Tibial artery (tissue), 4 donors: ENCODE results near the gene MYO10.

Source experiments
- DNase-seq, 2 donors: peaks; one replicate each; pipeline ENCODE4 v3.0.0-alpha.2; 2019
- H3K27ac ChIP-seq, 2 donors: fragments of 200-600 bp; sonication (generic) in 1 of 2; 1 replicate in 1 of 2; 2 replicates in 1 of 2; pipeline ENCODE4 v1.5.1; 2018 to 2019; ENCODE audit warnings: mild to moderate bottlenecking in 1 of 2
- H3K27me3 ChIP-seq, 2 donors: fragments of 200-600 bp; sonication (generic) in 1 of 2; one replicate each; pipeline versions ENCODE4 v1.5.1 to v1.6.0; 2016 to 2019
- H3K36me3 ChIP-seq, 3 donors: fragments of 200-600 bp; sonication (generic) in 2 of 3; one replicate each; pipeline ENCODE4 v1.5.1; 2016 to 2019; ENCODE audit warnings: mild to moderate bottlenecking in 2 of 3
- H3K4me1 ChIP-seq, 4 donors: fragments of 200-600 bp; sonication (generic) in 2 of 4; 1 replicate in 3 of 4; 2 replicates in 1 of 4; pipeline ENCODE4 v1.5.1; 2016 to 2019
- H3K4me3 ChIP-seq, 2 donors: fragments of 200-600 bp; sonication (generic) in 1 of 2; 1 replicate in 1 of 2; 2 replicates in 1 of 2; pipeline ENCODE4 v1.5.1; 2018 to 2019; ENCODE audit warnings: mild to moderate bottlenecking in 2 of 2
- H3K9me3 ChIP-seq, 3 donors: fragments of 200-600 bp; sonication (generic) in 1 of 3; one replicate each; pipeline ENCODE4 v1.5.1; 2016 to 2019
- intact Hi-C: fragments of 100-400 bp; cut with DNase I; formaldehyde crosslinking; loops from one replicate; pipeline ENCODE4 v1.15.0; 2023; ENCODE audit warnings: low total_unique reads
- TF ChIP-seq, protein P1 (sequence below), 2 experiments: fragments of 200-600 bp in 1 of 2; fragments of 450-650 bp in 1 of 2; IDR thresholded peaks; one replicate each; pipeline ENCODE4 v1.5.1; 2017 to 2019; ENCODE audit warnings: antibody characterized with exemption in 2 of 2, mild to moderate bottlenecking in 1 of 2, moderate library complexity in 1 of 2

MYO10 gene

DNA sequence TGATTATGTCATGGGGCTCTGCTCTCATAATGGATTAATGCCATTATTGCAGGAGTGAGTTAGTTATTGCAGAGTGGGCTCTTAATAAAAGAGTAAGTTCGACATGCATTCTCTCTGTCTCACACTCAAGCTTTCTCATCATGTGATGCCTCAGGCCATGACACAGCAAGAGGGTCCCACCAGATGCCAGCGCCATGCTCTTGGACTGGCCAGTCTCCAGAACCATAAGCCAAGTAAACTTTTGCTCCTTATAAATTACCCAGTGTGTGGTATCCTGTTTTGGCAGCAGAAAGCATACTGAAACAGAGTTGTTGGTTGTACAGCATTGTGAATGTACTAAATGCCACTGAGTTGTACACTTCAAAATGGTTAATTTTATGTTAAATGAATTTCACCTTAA, 138.1 kb downstream of the MYO10 start:
- no peak overlapping the region for H3K4me3 ChIP-seq
- no peaks in the 10 kb centered on the region for H3K9me3 ChIP-seq
- H3K4me1 ChIP-seq, result no peaks in the 10 kb centered on the region
- TF ChIP-seq, protein P1, sequence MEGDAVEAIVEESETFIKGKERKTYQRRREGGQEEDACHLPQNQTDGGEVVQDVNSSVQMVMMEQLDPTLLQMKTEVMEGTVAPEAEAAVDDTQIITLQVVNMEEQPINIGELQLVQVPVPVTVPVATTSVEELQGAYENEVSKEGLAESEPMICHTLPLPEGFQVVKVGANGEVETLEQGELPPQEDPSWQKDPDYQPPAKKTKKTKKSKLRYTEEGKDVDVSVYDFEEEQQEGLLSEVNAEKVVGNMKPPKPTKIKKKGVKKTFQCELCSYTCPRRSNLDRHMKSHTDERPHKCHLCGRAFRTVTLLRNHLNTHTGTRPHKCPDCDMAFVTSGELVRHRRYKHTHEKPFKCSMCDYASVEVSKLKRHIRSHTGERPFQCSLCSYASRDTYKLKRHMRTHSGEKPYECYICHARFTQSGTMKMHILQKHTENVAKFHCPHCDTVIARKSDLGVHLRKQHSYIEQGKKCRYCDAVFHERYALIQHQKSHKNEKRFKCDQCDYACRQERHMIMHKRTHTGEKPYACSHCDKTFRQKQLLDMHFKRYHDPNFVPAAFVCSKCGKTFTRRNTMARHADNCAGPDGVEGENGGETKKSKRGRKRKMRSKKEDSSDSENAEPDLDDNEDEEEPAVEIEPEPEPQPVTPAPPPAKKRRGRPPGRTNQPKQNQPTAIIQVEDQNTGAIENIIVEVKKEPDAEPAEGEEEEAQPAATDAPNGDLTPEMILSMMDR (IDR thresholded peaks at IDR 0.05), result no peak
- H3K36me3 ChIP-seq, result peaks cover 0 to 5% (median 0%) of the 10 kb centered on the region in 3 donors
- no peak for DNase-seq
- no peak overlapping the region for H3K27ac ChIP-seq
- H3K27me3 ChIP-seq, result no peaks in the 10 kb centered on the region
- intact Hi-C loops, result loop anchor here (10.0 kb wide), 1 partner anchor 137 kb away; the partner anchor contains the start of gene MYO10

DNA sequence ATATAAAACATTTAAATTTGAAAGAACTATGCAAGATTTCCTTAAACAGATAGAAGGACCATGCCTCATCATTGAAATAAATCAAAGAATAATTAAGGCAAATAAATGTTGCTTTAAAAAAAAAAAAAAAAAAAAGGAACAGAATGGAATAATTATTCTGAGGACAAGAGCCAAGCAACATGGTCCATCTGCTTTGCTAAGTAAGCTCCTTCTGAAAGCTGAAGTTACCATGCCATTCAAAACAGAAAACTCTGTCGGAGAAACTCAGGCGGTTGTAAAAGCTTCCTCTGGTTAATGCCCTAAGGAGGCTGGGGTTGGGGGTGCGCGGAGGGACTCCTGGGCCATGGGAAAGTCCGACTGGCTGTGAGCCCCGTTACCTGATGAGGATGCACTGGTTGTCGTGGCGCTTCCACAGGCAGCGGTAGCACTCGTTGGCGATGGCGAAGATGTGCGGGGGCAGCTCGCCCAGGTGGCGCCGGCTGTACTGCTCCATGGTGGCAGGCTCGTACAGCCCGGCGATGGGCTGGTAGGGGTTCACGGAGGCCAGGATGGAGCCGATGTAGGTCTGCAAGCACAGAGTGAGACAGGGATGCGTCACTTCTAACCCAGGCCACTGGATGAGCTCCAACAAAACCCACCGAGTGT, 141.7 kb downstream of the MYO10 start:
- TF ChIP-seq, protein P1 (IDR thresholded peaks at IDR 0.05), result no peak
- Histone ChIP-seq H3K27ac (no peak overlapping the region), H3K9me3 (no peaks in the 10 kb centered on the region), H3K36me3 (peaks cover 0 to 9% (median 0%) of the 10 kb centered on the region in 3 donors), H3K4me1 (peaks cover 0 to 4% (median 0%) of the 10 kb centered on the region in 4 donors), H3K4me3 (no peak overlapping the region), H3K27me3 (no peaks in the 10 kb centered on the region)
- no peak for DNase-seq
- intact Hi-C loops, result loop anchor here (10.0 kb wide), 1 partner anchor 140 kb away; the partner anchor contains the start of gene MYO10

DNA sequence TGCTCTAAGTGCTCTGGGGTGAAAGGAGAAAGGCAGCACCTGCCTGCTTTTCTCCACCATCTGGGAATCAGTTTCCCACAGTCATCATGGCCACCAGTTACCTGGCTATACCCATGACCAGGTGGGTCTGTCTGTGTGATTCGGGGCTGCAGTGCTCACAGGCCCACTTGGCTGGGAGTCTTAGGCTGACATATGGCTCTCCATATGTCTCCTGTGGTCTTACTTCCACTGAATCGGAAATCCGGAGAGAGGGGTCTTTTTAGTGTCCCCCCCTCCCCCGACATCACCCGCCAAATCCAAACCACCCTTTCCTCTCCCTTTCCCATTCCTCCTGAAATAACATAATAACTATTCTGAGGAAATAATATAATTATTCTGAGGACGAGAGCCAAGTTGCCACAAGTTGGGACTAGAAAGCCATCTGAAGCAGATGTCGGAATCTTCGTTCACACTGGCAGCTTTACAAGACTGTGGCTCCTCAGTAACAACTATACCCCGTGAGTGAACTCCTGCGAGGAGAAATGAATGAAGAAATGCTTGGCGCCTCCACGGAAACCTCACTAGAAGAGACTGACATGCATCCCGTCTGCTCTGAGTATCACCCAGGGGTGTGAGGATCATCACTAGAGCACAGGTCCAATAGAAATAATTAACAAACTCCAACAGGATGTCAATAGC, 143.4 kb downstream of the MYO10 start:
- TF ChIP-seq, protein P1 (IDR thresholded peaks at IDR 0.05), result no peak
- no peaks in the 10 kb centered on the region for H3K9me3 ChIP-seq
- DNase-seq, result no peak
- intact Hi-C loops, result loop anchor here (10.0 kb wide), 1 partner anchor 142 kb away; the partner anchor contains the start of gene MYO10
- no peak overlapping the region for H3K27ac ChIP-seq
- H3K4me3 ChIP-seq, result no peak overlapping the region
- H3K4me1 ChIP-seq, result peaks cover 0 to 4% (median 0%) of the 10 kb centered on the region in 4 donors
- H3K27me3 ChIP-seq, result no peaks in the 10 kb centered on the region
- H3K36me3 ChIP-seq, result peaks cover 0 to 9% (median 0%) of the 10 kb centered on the region in 3 donors

DNA sequence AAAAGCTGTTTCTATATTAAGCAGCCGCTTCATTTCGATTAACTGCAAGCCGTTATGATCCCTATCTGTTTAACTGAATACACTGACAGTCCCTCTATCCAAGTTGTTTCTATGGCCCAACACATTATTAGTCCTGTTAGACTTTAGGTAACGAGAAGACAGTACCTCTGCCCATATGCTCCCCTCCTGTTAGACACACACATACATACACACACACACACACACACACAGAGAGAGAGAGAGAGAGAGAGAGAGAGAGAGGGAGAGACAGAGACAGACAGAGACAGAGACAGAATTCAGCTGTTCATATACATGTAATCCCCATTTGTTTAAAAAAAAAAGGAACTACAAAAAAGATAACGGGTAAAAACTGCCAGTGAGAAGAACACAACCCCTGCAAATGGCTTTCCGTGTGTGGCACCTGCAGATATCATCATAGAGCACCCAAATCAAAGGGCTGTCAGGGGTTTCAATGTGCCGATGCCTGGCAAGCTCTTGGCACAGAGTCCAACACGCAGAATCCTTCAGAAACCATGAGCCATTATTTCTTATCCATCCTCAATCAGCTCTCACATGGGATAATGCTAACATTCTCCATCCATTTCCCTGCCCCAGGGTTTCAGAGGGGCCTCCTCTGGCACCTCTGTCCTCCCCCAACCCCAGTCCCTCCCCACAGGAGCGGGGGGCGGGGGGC, 144.0 kb downstream of the MYO10 start:
- DNase-seq, result no peak
- Histone ChIP-seq H3K27me3 (no peaks in the 10 kb centered on the region), H3K27ac (no peak overlapping the region), H3K4me1 (peaks cover 0 to 6% (median 2%) of the 10 kb centered on the region in 4 donors), H3K4me3 (no peak overlapping the region), H3K36me3 (peaks cover 0 to 9% (median 0%) of the 10 kb centered on the region in 3 donors), H3K9me3 (no peaks in the 10 kb centered on the region)
- intact Hi-C loops, result loop anchor here (2.0 to 10.0 kb wide), 3 partner anchors 143 to 399 kb away; partner anchors contain the start of gene MYO10
- TF ChIP-seq, protein P1 (IDR thresholded peaks at IDR 0.05), result no peak

DNA sequence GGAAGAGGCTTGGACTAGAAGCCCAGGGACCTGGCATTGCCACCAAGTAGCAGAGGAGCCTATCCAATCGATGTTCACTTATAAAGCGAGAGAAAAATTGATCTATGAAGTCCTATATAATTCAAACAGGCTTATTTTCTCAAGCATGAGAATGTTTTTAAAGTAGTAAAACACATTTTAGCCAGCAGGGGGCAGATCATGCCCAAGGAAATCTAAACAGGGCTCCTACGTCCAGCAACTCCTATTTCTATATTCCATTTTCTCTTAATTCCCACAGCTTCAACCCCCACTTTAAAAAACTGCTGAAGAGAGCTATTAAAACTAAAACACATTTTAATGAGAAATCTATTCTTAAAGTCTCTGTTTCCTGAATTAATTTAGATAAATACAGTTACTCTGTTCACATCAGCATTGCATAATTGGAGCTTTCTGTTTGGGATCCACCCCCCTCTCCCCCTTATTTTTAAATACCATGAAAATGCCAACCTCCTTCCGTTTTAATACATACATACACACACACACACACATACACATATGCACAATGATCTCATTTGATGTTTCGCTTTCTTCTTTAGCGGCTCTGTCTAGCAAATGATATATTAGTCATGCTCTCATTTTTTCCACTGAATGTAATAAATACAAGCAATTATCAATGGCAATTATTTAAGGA, 144.9 kb downstream of the MYO10 start:
- TF ChIP-seq, protein P1 (IDR thresholded peaks at IDR 0.05), result peak; percentile 70 to 79
- no peaks in the 10 kb centered on the region for H3K9me3 ChIP-seq
- peaks cover 0 to 9% (median 0%) of the 10 kb centered on the region in 3 donors for H3K36me3 ChIP-seq
- no peak overlapping the region for H3K4me3 ChIP-seq
- H3K27ac ChIP-seq, result no peak overlapping the region
- DNase-seq, result no peak
- intact Hi-C loops, result loop anchor here (2.0 to 10.0 kb wide), 3 partner anchors 144 to 400 kb away; partner anchors contain the start of gene MYO10
- H3K4me1 ChIP-seq, result peaks cover 0 to 6% (median 2%) of the 10 kb centered on the region in 4 donors
- no peaks in the 10 kb centered on the region for H3K27me3 ChIP-seq
